Measurements from ENCODE around the gene DENND5A. TPM values are rescaled to one million over a fixed set of nuclear protein-coding genes. Genes with fewer than 3 reads are reported as not detected.
A peak's percentile ranks its signal among the peaks of the same experiment; 100 is the strongest.

Gene DENND5A
- total and polyA plus RNA-seq, 8 donors: 65.7 to 106 (median 96.7) TPM

DNA sequence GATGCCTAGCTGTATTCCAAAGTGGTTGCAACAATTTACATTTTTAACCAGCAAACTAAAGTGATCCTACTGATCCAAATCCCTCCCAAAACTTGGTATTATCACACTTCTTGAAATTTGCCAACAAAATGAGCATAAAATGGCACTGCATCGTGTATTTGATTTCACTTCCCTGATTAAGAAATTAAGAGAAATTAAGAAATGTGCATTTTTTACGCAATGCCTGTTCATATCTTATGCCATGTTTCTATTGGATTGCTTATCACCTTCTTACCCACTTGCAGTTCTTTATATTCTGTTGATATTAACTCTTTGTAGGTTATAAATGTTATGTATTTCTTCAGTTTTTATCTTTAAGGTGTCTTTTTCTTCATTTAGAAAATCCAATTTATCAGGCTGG, 80.6 kb downstream of the DENND5A start:
- intact Hi-C loops (cut with DNase I): no loop called here
- no peak overlapping the region for H3K27ac ChIP-seq
- no peaks in the 10 kb centered on the region for H3K27me3 ChIP-seq
- TF ChIP-seq CTCF (IDR thresholded peaks at IDR 0.05): no peak
- no peaks in the 10 kb centered on the region for H3K9me3 ChIP-seq
- DNase-seq: no peak
- ATAC-seq: no peak
- H3K4me1 ChIP-seq: peaks cover 0 to 7% of the 10 kb centered on the region in 2 donors
- no peak overlapping the region for H3K4me3 ChIP-seq
- peaks cover 0 to 55% of the 10 kb centered on the region in 2 donors for H3K36me3 ChIP-seq

- Histone ChIP-seq H3K4me1 (peaks cover 0 to 7% of the 10 kb centered on the region in 2 donors), H3K36me3 (peaks cover 0 to 60% of the 10 kb centered on the region in 2 donors), H3K9me3 (no peaks in the 10 kb centered on the region), H3K4me3 (no peak overlapping the region), H3K27ac (no peak overlapping the region), H3K27me3 (no peaks in the 10 kb centered on the region)
- intact Hi-C loops (cut with DNase I): no loop called here
- TF ChIP-seq CTCF (IDR thresholded peaks at IDR 0.05): no peak
- DNase-seq (no peak), ATAC-seq (no peak)
Measured at GRCh38 chr11:9182180-9182871, 82.8 kb downstream of the DENND5A start.

DNA sequence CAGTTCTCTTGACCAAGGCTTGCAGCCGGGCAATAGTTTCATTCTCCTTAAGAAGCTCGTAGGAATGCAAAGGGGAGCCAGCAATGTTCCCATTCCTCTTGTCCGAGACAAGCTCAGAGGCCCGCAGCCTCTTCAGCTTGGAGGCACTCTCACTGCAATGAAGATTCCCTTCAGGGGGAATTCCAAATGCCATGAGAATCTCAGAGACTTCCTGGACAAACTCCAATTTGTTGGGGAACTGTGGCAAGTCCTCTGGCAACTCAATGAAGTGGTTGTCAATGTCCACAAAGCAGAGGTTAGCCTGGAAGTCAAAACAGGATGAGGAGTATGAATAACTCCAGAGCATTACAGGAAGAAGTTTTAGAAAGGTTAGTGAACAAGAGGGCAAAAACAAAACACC, 84.4 kb downstream of the DENND5A start:
- Histone ChIP-seq H3K4me1 (peaks cover 0 to 7% of the 10 kb centered on the region in 2 donors), H3K9me3 (no peaks in the 10 kb centered on the region), H3K4me3 (no peak overlapping the region), H3K27me3 (no peaks in the 10 kb centered on the region), H3K36me3 (peaks cover 0 to 68% of the 10 kb centered on the region in 2 donors), H3K27ac (no peak overlapping the region)
- intact Hi-C loops (cut with DNase I): no loop called here
- DNase-seq (no peak), ATAC-seq (peak; percentile 56)
- TF ChIP-seq CTCF (IDR thresholded peaks at IDR 0.05): no peak

DNA sequence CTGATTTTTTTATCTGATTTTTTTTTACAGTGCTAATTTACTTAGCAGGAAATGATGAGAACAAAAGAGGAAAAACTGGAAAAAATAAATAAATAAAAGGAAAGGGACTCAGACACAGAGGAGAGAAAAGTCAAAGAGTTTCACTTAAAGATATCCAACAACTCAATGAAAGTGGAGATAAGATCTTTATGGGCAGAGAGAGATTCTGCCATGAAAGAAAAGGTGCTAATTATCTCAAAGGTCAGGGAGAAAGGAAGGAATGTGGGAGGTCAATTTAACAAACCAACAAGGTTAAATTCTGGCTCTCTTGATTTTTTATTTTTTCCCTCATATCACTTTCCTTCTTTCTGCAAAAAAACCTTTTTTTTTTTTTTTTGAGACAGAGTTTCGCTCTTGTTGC, 86.0 kb downstream of the DENND5A start:
- DNase-seq (no peak), ATAC-seq (no peak)
- intact Hi-C loops (cut with DNase I): loop anchor here in 1 of 2 donors (10.0 kb wide), 1 partner anchor 86 kb away; the partner anchor contains the start of gene DENND5A
- Histone ChIP-seq H3K4me3 (no peak overlapping the region), H3K36me3 (peaks cover 0 to 64% of the 10 kb centered on the region in 2 donors), H3K9me3 (no peaks in the 10 kb centered on the region), H3K4me1 (peaks cover 0 to 7% of the 10 kb centered on the region in 2 donors), H3K27me3 (no peaks in the 10 kb centered on the region), H3K27ac (no peak overlapping the region)
- no peak for TF ChIP-seq CTCF (IDR thresholded peaks at IDR 0.05)

GRCh38 chr11:9178716-9179115, 86.4 kb downstream of the DENND5A start:
- H3K36me3 ChIP-seq: peaks cover 0 to 60% of the 10 kb centered on the region in 2 donors
- no peaks in the 10 kb centered on the region for H3K27me3 ChIP-seq
- ATAC-seq (no peak), DNase-seq (no peak)
- no peak overlapping the region for H3K4me3 ChIP-seq
- no peak for TF ChIP-seq CTCF (IDR thresholded peaks at IDR 0.05)
- no peaks in the 10 kb centered on the region for H3K9me3 ChIP-seq
- intact Hi-C loops (cut with DNase I): loop anchor here in 1 of 2 donors (10.0 kb wide), 1 partner anchor 86 kb away; the partner anchor contains the start of gene DENND5A
- peaks cover 0 to 7% of the 10 kb centered on the region in 2 donors for H3K4me1 ChIP-seq
- no peak overlapping the region for H3K27ac ChIP-seq
